DOHH2 (cell line): ENCODE measurements around the gene CYP1A2.

Experiments used
- H3F3A ChIP-seq: fragments of 200-600 bp; sonication (generic), shearing (Covaris generic); 2 replicates; pipeline ENCODE4 v1.6.0; 2016; ENCODE audit warnings: antibody characterized with exemption, mild to moderate bottlenecking; ENCODE audit not compliant: control insufficient read depth, insufficient read depth
- H3K27ac ChIP-seq: fragments of 200-600 bp; sonication (generic); 2 replicates; pipeline ENCODE4 v1.5.1; 2014; ENCODE audit warnings: low read depth, mild to moderate bottlenecking, low read length, moderate library complexity
- H3K27me3 ChIP-seq: fragments of 200-600 bp; sonication (generic); 2 replicates; pipeline ENCODE4 v1.6.1; 2014; ENCODE audit warnings: mild to moderate bottlenecking, low read length, mixed read lengths; ENCODE audit not compliant: control insufficient read depth
- H3K36me3 ChIP-seq: fragments of 200-600 bp; sonication (generic); 2 replicates; pipeline ENCODE4 v1.6.1; 2014; ENCODE audit warnings: mild to moderate bottlenecking, low read length, moderate library complexity, mixed read lengths; ENCODE audit not compliant: control insufficient read depth
- H3K4me1 ChIP-seq: fragments of 200-600 bp; sonication (generic); 2 replicates; pipeline ENCODE4 v1.6.1; 2014; ENCODE audit warnings: mild to moderate bottlenecking, low read length, mixed read lengths; ENCODE audit not compliant: control insufficient read depth
- H3K4me2 ChIP-seq: fragments of 200-600 bp; sonication (generic); 2 replicates; pipeline ENCODE4 v1.6.0; 2014; ENCODE audit warnings: mild to moderate bottlenecking, low read length, moderate library complexity
- H3K4me3 ChIP-seq: fragments of 200-600 bp; sonication (generic); 2 replicates; pipeline ENCODE4 v1.5.1; 2014; ENCODE audit warnings: mild to moderate bottlenecking, low read length, mixed read lengths
- H3K79me2 ChIP-seq: fragments of 200-600 bp; sonication (generic); 2 replicates; pipeline ENCODE4 v1.6.1; 2014; ENCODE audit warnings: mild to moderate bottlenecking, low read length, mixed read lengths; ENCODE audit not compliant: control insufficient read depth
- H3K9me2 ChIP-seq: fragments of 200-600 bp; sonication (generic); replicated peaks from 2 replicates; pipeline ENCODE4 v1.6.1; 2014; ENCODE audit warnings: mild to moderate bottlenecking, low read length, mixed read lengths; ENCODE audit not compliant: control insufficient read depth
- H3K9me3 ChIP-seq: fragments of 200-600 bp; sonication (generic); 2 replicates; pipeline ENCODE4 v1.6.1; 2014; ENCODE audit warnings: antibody characterized with exemption, low read length, mixed read lengths; ENCODE audit not compliant: control insufficient read depth, insufficient read depth
- H4K20me1 ChIP-seq: fragments of 200-600 bp; sonication (generic); 2 replicates; pipeline ENCODE4 v1.6.0; 2014; ENCODE audit warnings: low read depth, mild to moderate bottlenecking, antibody characterized with exemption, low read length, moderate library complexity; ENCODE audit not compliant: control insufficient read depth, insufficient read depth
- EZH2phosphoT487 ChIP-seq: fragments of 200-600 bp; sonication (generic); IDR thresholded peaks from 2 replicates; pipeline ENCODE4 v1.6.1; 2017; ENCODE audit warnings: borderline replicate concordance, mild to moderate bottlenecking, antibody characterized with exemption, low read length, moderate library complexity, mixed read lengths
- TF ChIP-seq, protein P1 (sequence below): fragments of 200-600 bp; sonication (generic); IDR thresholded peaks from one replicate; pipeline ENCODE4 v1.5.1; 2014; ENCODE audit warnings: antibody characterized with exemption, mild to moderate bottlenecking, low read depth, low read length; ENCODE audit not compliant: poor library complexity, severe bottlenecking

Gene CYP1A2

DNA sequence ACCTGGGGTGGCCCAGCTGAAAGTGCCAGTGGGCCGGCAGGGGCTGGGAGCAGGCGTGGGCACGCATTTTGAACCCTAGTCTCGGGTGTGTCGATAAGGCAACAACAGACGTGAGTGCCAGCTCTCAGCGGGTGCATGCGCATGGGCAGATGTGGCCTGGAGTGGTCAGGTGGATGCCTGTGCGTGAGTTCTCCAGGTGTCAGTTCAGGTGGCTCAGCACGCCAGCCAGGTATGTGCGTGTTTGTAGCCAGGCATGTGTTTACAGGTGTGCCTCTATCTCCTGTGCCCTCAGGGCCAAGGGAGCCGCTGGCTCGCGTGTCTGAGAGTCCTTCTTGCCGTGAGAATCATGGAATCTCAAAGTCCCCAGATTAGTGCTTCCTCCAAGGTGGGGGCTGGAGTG lies 14.8 kb downstream of the CYP1A2 start:
- H3K27ac ChIP-seq, result peak overlapping the region; percentile 53
- no peak for TF ChIP-seq EZH2phosphoT487
- TF ChIP-seq, protein P1, sequence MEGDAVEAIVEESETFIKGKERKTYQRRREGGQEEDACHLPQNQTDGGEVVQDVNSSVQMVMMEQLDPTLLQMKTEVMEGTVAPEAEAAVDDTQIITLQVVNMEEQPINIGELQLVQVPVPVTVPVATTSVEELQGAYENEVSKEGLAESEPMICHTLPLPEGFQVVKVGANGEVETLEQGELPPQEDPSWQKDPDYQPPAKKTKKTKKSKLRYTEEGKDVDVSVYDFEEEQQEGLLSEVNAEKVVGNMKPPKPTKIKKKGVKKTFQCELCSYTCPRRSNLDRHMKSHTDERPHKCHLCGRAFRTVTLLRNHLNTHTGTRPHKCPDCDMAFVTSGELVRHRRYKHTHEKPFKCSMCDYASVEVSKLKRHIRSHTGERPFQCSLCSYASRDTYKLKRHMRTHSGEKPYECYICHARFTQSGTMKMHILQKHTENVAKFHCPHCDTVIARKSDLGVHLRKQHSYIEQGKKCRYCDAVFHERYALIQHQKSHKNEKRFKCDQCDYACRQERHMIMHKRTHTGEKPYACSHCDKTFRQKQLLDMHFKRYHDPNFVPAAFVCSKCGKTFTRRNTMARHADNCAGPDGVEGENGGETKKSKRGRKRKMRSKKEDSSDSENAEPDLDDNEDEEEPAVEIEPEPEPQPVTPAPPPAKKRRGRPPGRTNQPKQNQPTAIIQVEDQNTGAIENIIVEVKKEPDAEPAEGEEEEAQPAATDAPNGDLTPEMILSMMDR, result no peak
- no peaks in the 10 kb centered on the region for H3K27me3 ChIP-seq
- no peaks in the 10 kb centered on the region for H3K79me2 ChIP-seq
- H3K4me1 ChIP-seq, result peaks cover 34% of the 10 kb centered on the region
- H3K36me3 ChIP-seq, result no peaks in the 10 kb centered on the region
- no peaks in the 10 kb centered on the region for H4K20me1 ChIP-seq
- peak overlapping the region; percentile 51; the same call in 1 of the 2 replicates for H3K4me2 ChIP-seq
- H3K9me2 ChIP-seq, result no peaks in the 10 kb centered on the region
- H3F3A ChIP-seq, result no peaks in the 10 kb centered on the region
- no peaks in the 10 kb centered on the region for H3K9me3 ChIP-seq
- H3K4me3 ChIP-seq, result no peak overlapping the region

DNA sequence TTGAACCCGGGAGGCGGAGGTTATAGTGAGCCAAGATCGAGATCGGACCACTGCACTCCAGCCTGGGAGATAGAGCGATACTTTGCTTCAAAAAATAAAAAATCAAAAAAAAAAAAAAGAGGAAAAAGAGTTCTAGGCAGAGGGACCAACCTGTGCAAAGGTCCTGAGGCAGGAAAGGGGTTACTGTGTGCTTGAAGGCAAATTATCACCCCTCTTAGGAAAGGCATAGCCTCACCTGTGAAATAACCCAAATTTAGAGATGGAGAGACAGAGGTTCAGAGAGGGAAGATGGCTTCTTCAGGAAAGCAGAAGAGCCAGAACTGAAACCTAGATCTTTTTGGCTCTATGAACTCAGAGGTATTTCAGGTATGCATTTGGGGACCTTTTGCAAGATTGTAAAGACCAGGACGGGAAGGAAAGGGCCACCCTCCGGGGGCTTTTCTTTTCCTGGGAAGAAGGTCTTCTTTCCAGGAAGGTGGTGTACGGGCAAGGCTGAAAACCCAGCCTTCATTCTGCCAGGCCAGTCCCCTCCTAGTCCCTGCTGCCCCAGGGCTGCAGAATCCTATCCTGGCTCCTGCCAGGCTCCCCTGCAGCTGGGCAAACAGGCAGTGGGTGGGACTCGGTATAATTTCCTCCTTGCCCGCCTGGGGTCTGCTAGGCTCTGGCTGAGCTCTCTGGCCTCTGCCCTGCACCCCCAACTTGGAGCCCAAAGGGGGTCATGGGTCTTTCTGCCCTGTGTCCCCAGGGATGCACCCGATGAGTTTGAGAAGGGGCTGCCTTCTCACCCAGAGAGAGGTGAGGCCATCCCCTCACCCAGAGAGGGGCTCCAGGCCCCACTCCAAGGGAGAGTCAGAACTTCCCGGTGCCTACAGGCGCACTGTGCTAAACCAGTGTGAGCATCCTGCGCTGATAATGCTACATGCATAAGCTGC lies 18.8 kb downstream of the CYP1A2 start:
- H3K4me2 ChIP-seq, result no peak overlapping the region
- TF ChIP-seq EZH2phosphoT487, result no peak
- TF ChIP-seq, protein P1, result no peak
- H3K79me2 ChIP-seq, result peaks cover 7% of the 10 kb centered on the region
- no peaks in the 10 kb centered on the region for H4K20me1 ChIP-seq
- H3K27ac ChIP-seq, result no peak overlapping the region
- no peak overlapping the region for H3K4me3 ChIP-seq
- no peaks in the 10 kb centered on the region for H3K9me2 ChIP-seq
- no peaks in the 10 kb centered on the region for H3K9me3 ChIP-seq
- no peaks in the 10 kb centered on the region for H3K27me3 ChIP-seq
- peaks cover 38% of the 10 kb centered on the region for H3K4me1 ChIP-seq
- H3K36me3 ChIP-seq, result no peaks in the 10 kb centered on the region
- H3F3A ChIP-seq, result no peaks in the 10 kb centered on the region

DNA sequence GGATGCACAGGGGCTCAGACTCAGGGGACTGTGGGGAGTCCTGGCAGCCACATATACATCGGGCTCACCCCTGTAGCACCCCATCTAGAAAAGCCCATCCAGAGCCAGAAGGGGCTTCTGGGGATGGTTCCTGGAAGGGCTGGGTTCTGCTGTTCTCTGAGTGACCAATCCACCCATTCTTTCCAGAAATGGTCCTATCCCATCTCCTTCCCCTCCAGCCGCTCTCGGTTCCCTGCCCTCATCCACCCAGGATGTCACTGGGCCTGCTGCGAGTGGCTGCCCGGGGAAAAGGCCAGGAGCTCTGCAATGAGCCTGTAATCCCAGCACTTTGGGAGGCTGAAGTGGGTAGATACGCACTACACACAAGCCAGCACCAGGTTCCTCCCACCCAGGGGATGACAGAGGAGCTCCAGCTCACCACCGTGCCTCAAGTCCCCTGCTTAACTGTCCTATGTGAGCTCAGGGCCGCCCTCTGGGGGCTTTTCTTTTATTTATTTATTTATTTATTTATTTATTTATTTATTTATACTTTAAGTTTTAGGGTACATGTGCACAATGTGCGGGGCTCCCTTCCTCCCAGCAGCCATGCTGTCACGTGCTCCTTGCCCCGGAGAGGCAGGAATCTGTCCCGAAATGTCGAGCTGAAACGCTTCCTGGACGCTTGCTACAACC lies 19.6 kb downstream of the CYP1A2 start:
- Histone ChIP-seq H3K4me1 (peaks cover 38% of the 10 kb centered on the region), H4K20me1 (no peaks in the 10 kb centered on the region), H3K36me3 (no peaks in the 10 kb centered on the region), H3K9me3 (no peaks in the 10 kb centered on the region), H3K4me3 (no peak overlapping the region), H3K79me2 (peaks cover 7% of the 10 kb centered on the region), H3K4me2 (no peak overlapping the region; the same call in 1 of the 2 replicates), H3K9me2 (no peaks in the 10 kb centered on the region), H3K27ac (no peak overlapping the region), H3F3A (no peaks in the 10 kb centered on the region), H3K27me3 (no peaks in the 10 kb centered on the region)
- TF ChIP-seq, protein P1, result no peak
- no peak for TF ChIP-seq EZH2phosphoT487
